NCI-H2107 treated with DMSO at 0.1 percent for 48 hours (cell line): ENCODE results near the gene PTTG1IP2.

Experiments
- DNase-seq: peaks from one replicate; lab custom pipeline; 2025; ENCODE audit not compliant: unreplicated experiment; lab: John Stamatoyannopoulos, UW

The PTTG1IP2 gene

DNA sequence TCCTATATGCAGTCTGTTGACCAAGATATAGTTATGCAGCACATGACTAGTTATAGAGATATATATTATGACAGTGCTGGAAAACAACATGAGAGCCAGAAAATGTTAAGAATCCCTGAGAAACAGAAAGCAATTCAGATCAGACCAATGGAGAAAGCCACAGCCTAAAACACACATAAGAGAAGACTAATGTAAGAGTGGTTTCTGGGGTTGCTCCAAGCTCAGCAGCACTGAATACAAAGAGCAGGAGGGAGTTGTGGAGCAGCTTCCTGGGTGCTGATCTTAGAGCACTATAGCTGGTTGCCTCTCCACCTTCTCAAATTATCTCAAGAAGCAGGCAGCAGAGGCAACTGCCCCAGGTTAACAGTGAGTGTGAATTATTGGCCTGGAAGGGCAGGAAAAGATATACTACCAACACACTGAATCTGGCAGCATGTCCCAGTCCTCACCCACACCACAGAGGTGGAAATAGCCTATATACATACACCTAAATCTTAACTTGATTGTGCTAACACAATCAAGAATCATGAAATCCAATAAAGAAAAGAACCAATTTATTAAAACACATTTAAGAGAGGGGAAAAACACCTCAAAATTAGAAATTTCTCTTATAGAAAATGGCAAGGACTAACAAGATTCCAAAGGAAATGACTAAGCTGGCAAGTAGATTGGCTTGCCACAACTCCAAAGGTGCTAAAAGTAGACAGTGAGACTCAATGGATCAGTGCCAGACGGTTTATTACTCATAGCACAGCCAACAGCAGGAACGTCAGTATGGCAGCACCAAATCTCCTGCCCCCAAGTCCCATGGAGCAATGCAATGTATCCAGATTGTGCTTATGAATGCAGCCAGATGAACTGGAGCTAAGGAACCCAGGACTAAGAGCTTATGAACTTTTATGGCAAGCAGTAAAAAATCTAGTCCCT is 5.1 kb downstream of the PTTG1IP2 start:
- no peak for DNase-seq

DNA sequence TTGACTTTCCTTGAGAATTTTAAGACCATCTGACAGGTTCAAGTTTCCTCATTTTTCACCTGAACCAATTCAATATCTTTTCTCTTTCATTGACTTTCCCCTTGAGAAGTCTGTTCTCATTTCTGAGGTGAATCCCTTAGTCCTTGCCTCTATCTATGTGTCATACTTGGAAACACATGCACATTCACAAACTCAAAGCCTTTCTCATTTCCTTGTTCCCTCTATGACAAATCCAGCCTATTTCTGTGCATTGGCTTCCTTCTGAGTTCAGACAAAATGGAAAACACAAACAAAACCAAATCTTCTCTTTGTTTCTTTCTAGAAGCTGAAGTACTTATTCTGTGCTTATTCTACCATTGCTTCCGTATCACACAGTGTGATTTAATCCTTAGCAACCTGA is 13.8 kb downstream of the PTTG1IP2 start:
- DNase-seq = no peak

DNA sequence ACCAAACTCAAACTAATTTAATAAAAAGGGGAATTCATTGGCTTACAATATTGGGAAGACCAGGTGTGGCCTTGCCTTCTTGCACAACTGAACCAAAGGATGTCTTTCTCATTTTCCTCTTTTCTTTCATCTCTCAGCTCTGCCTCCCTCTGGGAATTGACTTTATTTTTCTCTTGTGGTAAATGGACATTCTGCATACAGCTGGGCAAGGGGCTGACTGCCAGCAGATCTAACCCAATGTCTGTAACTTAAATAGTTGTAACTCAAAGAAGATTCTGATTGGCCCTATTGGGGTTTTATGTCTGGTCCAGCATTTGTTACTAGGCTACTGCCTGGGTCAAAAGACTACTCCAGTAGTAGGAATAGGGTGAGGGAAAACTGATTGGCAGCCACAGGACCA is 15.3 kb downstream of the PTTG1IP2 start:
- no peak for DNase-seq

DNA sequence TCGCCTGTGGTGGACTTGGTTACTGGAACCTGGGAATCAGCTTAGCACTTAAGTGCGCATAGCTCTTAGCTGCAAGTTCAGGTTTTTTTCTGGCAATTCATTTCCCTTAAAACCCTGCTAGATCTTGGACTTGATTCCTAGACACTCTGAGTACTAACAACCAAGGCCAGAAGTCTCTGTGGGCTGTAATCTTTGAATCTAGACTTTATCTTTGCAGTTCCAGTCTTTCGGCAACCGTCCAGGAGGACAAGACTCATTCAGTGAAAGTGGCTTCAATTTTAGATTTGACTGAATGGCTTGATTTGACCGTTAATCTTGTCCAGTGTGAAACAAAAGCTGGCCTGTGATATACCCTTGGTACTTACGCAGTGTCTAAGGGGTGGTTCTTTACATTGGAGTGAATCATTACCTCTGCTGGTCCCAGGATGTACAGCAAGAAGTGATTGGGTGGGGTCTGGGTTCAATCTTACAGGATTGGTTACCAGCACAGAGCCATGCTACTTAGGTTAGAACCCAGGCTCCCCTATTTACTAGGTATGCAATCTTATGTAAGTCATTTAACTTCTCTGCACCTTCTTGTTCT is 16.4 kb downstream of the PTTG1IP2 start:
- no peak for DNase-seq

DNA sequence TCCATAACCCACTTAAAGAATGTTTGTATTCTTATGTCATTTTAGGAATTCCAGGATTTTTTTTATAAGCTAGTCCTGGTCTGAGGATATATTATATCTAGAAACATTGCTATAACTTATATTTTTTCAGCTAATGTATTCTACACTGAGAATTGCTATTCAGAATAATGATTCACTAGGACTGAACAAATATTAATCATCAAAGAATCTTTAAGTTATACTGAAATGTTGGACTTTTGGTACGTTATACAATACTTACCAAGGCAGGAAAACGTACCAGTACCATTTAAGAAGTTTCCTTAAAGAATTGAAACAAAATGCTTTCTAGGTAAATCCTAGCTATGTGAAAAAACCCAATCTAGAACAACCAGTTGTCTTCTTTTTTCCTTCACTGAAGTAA is 18.4 kb downstream of the PTTG1IP2 start:
- no peak for DNase-seq

DNA sequence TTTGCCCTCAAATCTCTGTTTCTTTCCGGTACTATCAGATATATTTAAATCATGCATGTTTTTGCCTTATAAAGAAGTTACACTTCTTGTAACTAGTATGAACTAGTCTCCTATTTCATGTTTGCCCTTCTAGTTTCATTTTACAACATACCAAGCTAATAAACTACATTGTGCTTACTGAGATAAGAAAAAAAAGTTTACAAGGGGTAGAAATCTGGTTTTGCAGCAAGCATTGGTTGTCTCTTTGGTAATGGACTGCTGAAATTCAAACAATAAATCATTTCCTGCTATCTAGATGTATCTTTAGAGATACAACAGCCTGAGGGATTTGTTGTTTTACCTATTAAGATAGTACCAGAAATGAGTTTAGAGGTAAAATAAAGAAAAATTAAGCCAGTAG is 18.8 kb downstream of the PTTG1IP2 start:
- no peak for DNase-seq

DNA sequence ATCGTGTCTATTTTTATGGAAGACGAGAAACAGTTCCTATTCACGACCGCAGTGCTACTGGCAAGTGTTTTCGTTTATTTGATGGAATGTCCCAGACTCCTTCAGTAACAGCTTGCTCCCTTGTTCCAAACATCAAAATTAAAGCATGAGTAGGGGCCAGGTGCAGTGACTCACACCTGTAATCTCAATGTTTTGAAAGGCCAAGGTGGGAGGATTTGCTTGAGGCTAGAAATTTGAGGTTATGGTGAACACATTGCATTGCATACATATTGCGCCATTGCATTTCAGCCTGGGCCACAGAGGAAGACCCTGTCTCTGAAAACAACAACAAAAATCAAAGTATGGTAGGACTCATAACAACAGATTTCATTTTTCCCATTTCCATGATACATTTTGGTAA is 22.8 kb downstream of the PTTG1IP2 start:
- no peak for DNase-seq

DNA sequence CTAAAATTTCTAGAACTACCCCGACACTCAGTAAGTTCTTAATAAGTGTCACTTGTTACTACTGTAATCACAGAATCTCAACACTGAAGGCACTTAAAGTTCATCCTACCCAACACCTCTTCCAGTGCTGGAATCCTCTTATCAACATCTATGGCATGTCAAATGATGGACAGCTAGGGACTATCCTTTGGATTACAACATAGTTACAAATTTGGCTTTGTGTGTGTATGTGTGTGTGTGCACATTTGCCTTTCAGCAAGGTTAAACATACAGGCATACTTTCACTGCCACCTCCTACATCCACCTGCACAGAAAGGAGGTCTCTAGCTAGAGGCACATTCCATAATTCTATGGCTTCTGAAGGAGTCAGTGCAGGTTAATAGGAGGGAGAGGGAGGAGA is 25.8 kb downstream of the PTTG1IP2 start:
- DNase-seq = no peak

DNA sequence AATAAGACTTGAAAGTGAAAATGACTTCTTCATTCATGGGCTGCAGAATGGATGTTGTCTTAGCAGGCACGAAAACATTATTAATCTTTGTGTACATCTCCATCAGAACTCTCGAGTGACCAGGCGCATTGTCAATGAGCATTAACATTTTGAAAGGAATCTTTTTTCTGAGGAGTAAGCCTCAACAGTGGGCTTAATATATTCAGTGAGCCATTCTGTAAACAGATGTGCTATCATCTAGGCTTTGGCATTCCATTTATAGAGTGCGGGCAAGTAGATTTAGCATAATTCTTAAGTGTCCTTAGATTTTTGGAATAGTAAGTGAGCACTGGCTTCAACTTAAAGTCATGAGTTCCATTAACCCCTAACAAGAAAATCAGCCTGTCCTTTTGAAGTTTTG is 33.1 kb downstream of the PTTG1IP2 start:
- DNase-seq = no peak

DNA sequence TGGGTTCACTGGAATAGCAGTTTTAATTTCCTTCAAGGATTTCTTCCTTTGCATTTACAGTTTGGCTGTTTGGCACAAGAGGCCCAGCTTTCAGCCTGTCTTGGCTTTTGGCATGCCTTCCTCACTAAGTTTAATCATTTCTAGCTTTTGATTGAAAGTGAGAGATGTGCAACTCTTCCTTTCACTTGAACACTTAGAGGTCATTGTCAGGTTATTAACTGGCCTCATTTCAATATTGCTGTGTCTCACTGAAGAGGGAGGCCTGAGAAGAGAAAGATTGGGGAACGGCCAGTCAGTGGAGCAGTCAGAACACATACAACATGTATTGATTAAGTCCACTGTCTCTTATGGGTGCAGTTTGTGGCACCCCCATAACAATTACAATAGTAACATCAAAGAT is 33.9 kb downstream of the PTTG1IP2 start:
- DNase-seq = no peak

DNA sequence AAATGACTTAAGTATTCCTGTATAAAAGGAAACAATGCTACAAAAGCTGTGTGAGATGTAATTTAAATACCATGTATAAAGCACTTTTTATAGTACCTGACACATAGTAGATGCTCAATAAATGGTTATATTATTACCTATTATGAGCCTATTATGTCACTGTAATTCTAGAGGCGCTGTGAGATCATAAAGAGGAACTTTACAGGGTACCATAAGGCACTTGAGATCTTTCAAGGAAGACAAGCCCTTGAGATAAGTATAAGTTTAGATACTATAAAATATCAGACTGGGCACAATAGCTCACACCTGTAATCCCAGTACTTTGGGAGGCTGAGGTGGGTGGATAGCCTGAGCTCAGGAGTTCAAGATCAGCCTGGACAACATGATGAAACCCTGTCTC is 38.3 kb downstream of the PTTG1IP2 start:
- no peak for DNase-seq

DNA sequence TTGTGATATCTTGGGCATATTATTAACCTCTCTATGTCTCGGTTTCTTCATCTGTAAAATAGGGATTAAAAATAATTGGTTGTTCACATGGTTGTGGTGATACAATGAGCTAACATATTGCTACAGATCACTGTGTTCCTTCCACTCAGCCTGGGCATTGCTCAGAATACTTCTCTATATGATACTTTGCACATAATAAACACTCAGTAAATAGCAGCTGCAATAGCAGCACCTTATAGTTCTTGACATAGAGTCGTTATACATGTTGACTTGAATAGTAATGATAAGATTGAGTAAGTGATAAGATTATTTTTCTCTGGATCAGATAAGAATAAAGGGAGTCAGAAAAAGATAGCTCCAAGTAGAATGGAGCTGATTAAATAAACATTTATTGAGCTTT is 42.3 kb downstream of the PTTG1IP2 start:
- DNase-seq = no peak

DNA sequence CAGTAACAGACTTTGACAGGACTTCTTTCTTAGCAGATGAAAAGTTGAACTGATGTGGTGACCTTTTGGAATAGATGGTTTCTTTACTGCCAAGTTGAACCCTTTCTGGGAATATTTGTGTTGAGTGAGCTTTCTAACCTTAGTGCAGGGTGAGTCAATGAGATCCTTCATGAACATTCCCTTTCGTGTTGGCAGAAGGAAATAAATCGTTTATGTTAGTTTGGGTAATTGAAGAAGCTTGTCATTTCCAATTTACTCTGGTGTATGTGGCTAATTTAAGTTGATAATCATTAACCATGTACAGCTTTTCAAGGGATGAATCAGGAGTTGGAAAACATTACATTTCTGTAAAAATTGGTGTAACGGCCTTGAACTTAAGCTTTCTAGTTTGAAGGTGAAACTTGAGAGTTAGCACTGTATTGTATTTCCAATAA is 43.4 kb downstream of the PTTG1IP2 start:
- no peak for DNase-seq

DNA sequence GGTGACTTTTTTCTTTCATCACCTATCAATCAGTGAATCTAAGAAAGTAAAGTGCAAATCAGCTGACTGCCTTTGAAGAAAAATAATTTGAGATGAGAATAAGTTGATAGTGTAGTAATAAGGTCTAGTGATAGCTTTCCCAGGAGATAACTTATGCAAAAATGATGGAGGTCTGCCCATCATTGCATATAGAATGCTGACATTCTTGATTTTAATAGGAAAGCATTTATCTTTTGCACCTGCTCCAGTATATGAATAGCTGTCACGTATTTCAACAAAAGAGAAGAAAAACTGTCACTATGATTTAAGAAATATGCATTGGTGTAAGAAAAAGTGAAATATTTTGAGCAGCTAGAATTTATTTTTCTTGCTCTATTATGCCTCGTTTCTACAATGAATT is 46.8 kb downstream of the PTTG1IP2 start:
- no peak for DNase-seq

DNA sequence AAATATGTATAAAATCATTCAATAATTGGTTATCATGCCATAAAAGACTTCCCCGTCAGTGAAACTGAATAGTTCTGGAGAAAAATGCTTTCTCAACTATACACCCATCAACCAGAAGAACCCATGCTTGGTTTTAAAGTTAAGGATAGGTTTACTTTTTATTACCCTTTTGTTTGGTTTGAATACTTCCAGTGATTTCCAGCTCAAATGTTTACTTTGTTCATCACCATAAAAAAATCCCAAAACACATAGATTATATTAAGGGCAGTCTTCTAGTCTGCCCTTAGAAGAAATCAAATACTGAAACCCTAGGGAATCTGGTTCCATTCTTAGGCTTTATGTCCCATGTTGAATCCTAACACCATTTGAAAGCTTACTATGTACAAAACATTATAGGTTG is 49.2 kb downstream of the PTTG1IP2 start:
- DNase-seq = no peak

DNA sequence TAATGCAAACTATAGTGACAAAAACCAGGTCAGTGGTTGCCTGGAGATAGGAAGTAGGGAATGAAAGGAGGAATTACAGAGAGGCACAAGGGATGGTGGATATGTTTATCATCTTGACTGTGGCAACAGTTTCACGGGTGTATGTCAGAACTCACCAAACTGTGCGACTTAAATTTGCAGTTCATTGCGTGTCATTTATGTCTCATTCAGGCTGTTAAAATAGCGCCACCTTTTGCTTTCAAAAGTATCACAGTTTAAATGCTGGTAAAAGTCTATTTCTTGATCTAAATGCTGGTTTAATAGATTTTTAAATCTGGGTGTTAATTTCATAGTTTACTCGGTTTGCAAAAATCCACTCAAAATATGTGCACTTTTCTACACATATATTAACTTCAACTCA is 51.0 kb downstream of the PTTG1IP2 start:
- DNase-seq = no peak

DNA sequence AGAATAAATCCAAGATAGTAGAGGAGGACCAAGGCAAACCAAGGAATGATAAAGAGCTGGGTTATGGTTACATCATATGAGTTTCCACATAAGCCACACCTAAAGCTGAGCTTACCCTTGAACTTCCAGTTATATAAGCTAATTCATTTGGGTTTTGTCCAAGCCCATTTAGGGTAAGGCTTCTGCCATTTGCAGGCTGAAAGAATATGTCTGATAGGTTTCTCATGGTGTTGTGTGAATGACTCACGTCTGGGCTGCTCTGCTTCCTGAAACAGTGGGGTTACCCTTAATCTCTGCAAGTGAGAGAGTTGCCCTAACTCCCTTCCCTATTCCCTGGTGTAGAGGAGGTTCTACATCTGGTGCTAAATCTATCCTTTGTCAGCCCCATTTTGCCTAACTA is 60.8 kb downstream of the PTTG1IP2 start:
- DNase-seq = no peak

DNA sequence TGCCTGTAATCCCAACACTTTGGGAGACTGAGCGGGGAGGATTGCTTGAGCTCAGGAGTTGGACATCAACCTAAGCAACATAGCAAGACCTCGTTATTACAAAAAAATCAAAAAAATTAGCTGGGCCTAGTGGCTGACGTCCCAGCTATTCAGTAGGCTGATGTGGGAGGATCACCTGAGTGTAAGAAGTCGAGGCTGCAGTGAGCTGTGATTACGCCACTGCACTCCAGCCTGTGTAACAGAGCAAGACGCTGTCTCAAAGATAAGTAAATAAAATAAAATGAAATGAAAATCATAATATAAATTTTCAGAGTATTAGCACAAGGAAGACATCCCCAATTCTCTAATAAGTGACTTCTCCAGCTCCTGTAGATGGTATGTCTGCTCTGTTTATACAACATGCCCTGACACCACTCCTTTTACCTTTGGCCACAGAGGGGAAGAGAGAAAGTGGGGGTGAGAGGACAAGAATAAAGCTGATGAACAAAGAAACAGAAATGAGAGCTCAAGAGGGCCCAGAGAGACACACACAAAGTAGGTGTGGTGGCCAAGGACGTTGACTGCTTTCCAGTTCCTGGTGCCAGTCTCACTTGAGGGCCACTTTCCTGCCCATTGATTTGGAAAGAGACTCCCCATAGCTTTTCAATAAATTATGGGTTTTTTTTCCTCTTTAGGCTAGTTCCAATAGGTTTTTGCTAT is 62.9 kb downstream of the PTTG1IP2 start:
- DNase-seq = no peak

DNA sequence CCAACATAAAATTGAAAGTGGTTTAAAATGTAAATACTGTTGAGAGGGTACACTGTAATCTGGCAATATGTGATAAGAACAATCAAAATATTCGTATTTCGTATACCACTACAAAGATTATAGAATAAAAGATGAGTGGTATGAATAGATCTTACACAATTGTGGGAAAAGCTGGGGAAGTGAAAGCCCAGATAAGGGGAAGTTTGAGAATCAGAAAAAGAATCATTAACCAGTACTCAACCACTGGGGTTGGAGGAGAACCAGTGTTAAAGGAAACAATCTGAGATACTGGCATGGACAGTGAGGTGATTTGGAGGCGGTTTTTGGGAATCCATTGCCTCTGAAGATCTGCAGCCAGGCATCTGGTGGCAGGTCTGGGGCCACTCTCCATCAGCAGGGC is 67.0 kb downstream of the PTTG1IP2 start:
- no peak for DNase-seq

DNA sequence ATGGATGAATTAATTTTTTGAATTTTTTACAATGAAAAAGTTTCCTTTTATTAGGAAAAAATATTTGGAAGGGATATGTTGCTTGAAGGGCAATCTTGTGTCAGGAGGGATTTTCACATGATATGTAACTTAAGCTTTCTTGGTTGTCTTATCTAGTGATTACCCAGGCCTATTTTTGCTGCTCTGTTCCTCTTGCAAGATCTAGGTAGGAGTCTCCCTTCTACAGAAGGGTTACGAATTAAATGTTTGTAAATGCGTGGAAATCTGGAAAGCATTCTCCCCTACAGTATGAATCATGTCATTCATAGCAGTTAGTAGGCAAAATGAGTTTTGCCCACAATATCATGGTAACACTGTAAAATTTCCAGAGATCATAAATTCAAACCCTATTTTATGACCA is 69.0 kb downstream of the PTTG1IP2 start:
- no peak for DNase-seq

DNA sequence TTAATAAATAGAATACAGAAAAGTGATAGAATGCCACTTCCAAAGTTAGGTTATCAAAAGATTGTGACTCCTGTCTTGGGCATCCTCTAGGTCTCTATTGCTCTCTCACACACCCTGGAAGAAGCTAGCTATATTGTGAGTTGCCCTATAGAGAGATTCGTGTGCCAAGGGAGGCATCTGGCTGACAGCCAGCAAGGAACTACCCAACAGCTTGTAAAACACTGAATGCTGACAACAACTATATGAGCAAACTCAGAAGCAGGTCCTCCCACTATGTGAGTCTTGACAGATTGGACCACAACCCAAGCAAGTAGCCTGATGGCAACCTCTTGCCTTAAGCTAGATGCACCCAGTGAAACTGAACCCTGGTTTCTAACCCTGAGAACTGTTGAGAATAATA is 71.0 kb downstream of the PTTG1IP2 start:
- DNase-seq = no peak

DNA sequence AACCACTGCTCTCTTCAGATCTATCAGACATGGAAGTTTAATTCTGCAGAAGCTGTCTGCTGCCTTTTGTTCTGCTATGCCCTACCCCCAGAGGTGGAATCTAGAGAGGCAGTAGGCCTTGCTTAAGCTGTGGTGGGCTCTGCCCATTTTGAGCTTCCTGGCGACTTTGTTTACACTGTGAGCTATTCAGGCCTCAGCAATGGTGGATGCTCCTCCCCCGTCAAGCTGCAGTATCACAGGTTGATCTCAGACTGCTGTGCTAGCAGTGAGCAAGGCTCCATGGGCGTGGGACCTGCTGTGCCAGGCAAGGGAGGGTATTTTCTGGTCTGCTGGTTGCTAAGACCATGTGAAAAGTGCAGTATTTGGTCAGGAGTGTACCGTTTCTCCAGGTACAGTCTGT is 81.6 kb downstream of the PTTG1IP2 start:
- DNase-seq = no peak
